Measurements from ENCODE around the gene DNHD1.
"Not testable (repeated sequence)": the region's sequence is repeated elsewhere in the genome, so short reads cannot be mapped to it uniquely, and the experiment has no call there.

DNHD1 gene

GRCh38 chr11:6489306-6489705 lies 7.8 kb upstream of the DNHD1 start:
- H3K36me3 ChIP-seq (ENCODE audit: insufficient read depth, insufficient read length, low read length): peaks cover 63% of the 10 kb centered on the region
- no peaks in the 10 kb centered on the region for H3K9me3 ChIP-seq (ENCODE audit: insufficient read depth, low read length)
- H3K4me1 ChIP-seq (ENCODE audit: insufficient read depth, insufficient read length): no peaks in the 10 kb centered on the region
- no peak for DNase-seq (ENCODE audit: low read depth, low spot score)
- H3K27me3 ChIP-seq (ENCODE audit: insufficient read depth, insufficient read length): no peaks in the 10 kb centered on the region
- H3K9ac ChIP-seq (ENCODE audit: insufficient read length, low read depth): no peak overlapping the region
- H3K4me3 ChIP-seq (ENCODE audit: insufficient read length, low read depth): no peak overlapping the region
- TF ChIP-seq ZNF274 (IDR thresholded peaks at IDR 0.05; ENCODE audit: low read depth, low read length): no peak
- no peak for TF ChIP-seq SUZ12 (IDR thresholded peaks at IDR 0.05; ENCODE audit: extremely low read depth, insufficient read depth, insufficient read length)
- no peak for TF ChIP-seq YY1 (IDR thresholded peaks at IDR 0.05; ENCODE audit: insufficient read depth, insufficient read length)

DNA sequence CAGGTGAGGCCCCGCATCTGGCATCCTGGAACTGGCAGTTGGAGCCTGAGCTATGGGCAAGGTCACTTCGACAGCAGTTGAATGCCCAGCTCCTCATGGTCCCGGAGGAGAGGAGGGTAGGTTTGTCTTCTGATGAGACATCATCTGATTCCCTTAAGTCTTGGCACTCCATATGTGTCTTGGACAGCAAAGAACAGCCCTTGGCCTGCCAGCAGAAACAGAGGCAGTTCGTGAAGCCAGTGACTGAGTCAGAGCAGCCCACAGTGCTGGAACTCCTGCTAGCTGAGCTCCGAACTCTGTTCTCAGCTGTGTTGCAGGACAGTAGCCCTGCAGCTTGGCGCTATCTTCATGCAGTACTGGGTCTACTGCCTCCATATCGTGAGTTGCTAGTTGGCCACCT lies 1.0 kb downstream of the DNHD1 start:
- Histone ChIP-seq H3K36me3 (ENCODE audit: insufficient read depth, insufficient read length, low read length) (peaks cover 59% of the 10 kb centered on the region), H3K9me3 (ENCODE audit: insufficient read depth, low read length) (no peaks in the 10 kb centered on the region), H3K27me3 (ENCODE audit: insufficient read depth, insufficient read length) (no peaks in the 10 kb centered on the region), H3K4me3 (ENCODE audit: insufficient read length, low read depth) (no peak overlapping the region), H3K9ac (ENCODE audit: insufficient read length, low read depth) (no peak overlapping the region), H3K4me1 (ENCODE audit: insufficient read depth, insufficient read length) (no peaks in the 10 kb centered on the region)
- TF ChIP-seq SUZ12 (IDR thresholded peaks at IDR 0.05; ENCODE audit: extremely low read depth, insufficient read depth, insufficient read length) (no peak), ZNF274 (IDR thresholded peaks at IDR 0.05; ENCODE audit: low read depth, low read length) (no peak), YY1 (IDR thresholded peaks at IDR 0.05; ENCODE audit: insufficient read depth, insufficient read length) (no peak)
- DNase-seq (ENCODE audit: low read depth, low spot score): no peak

DNA sequence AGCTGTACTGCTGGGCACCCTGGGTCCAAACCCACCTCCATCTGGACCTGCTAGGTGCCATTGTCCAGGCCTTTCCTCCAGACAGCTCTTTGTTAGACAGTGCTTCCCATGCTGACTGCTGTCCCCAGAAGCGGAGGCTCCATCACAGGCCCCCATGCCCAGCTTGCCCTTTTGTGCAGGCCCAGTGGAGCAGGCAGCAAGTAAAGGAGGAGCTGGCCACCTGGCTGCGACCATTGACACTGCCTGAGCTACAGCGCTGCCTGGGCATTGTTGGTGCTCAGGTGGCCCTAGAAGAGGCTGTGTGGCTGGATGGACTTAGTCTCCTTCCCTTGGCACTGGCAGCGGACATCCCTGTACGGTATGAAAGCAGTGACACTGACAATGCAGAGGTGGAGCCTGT lies 1.5 kb downstream of the DNHD1 start:
- TF ChIP-seq ZNF274 (IDR thresholded peaks at IDR 0.05; ENCODE audit: low read depth, low read length) (no peak), YY1 (IDR thresholded peaks at IDR 0.05; ENCODE audit: insufficient read depth, insufficient read length) (no peak), SUZ12 (IDR thresholded peaks at IDR 0.05; ENCODE audit: extremely low read depth, insufficient read depth, insufficient read length) (no peak)
- no peaks in the 10 kb centered on the region for H3K27me3 ChIP-seq (ENCODE audit: insufficient read depth, insufficient read length)
- peaks cover 59% of the 10 kb centered on the region for H3K36me3 ChIP-seq (ENCODE audit: insufficient read depth, insufficient read length, low read length)
- no peaks in the 10 kb centered on the region for H3K9me3 ChIP-seq (ENCODE audit: insufficient read depth, low read length)
- no peaks in the 10 kb centered on the region for H3K4me1 ChIP-seq (ENCODE audit: insufficient read depth, insufficient read length)
- DNase-seq (ENCODE audit: low read depth, low spot score): no peak
- no peak overlapping the region for H3K4me3 ChIP-seq (ENCODE audit: insufficient read length, low read depth)
- H3K9ac ChIP-seq (ENCODE audit: insufficient read length, low read depth): no peak overlapping the region

DNA sequence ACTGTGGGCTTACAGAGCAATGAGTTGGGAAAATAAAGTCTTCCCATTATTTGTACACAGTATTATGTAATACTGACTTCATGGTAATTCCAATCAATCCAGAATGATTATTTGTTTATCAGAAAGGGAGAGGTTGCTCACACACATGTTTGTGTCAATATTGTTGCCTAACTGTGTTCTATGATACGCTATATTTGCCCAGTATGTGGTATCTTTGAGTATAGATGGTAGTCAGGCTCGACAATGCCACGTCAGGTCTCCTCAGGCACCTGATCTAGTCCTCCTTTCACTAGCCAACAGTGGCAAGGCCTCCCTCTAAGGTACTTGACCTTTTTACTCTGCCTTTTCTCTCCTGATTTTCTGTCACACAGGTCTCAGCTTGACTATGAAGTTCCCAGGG lies 5.3 kb downstream of the DNHD1 start:
- Histone ChIP-seq H3K27me3 (ENCODE audit: insufficient read depth, insufficient read length) (no peaks in the 10 kb centered on the region), H3K36me3 (ENCODE audit: insufficient read depth, insufficient read length, low read length) (peaks cover 49% of the 10 kb centered on the region), H3K4me1 (ENCODE audit: insufficient read depth, insufficient read length) (no peaks in the 10 kb centered on the region), H3K9ac (ENCODE audit: insufficient read length, low read depth) (no peak overlapping the region), H3K9me3 (ENCODE audit: insufficient read depth, low read length) (no peaks in the 10 kb centered on the region), H3K4me3 (ENCODE audit: insufficient read length, low read depth) (no peak overlapping the region)
- TF ChIP-seq ZNF274 (IDR thresholded peaks at IDR 0.05; ENCODE audit: low read depth, low read length) (no peak), SUZ12 (IDR thresholded peaks at IDR 0.05; ENCODE audit: extremely low read depth, insufficient read depth, insufficient read length) (no peak), YY1 (IDR thresholded peaks at IDR 0.05; ENCODE audit: insufficient read depth, insufficient read length) (no peak)
- no peak for DNase-seq (ENCODE audit: low read depth, low spot score)

DNA sequence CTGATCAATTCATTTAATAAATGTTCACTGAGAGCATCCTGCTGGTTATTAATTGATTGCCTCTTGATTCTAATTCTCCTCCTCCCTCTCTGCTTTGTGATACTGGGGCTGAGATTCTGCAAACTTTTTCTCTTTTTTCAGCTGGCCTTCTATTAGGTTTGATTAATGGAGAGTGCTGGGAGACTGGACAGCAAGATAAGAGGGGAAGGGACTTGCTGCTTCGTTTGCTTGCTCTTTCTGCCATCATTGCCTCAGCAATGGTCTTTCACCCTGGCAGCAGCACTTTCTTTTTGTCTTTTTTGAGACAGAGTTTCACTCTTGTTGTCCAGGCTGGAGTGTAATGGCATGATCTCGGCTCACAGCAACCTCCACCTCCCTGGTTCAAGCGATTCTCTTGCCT lies 7.1 kb downstream of the DNHD1 start:
- H3K36me3 ChIP-seq (ENCODE audit: insufficient read depth, insufficient read length, low read length): peaks cover 40% of the 10 kb centered on the region
- no peaks in the 10 kb centered on the region for H3K9me3 ChIP-seq (ENCODE audit: insufficient read depth, low read length)
- H3K9ac ChIP-seq (ENCODE audit: insufficient read length, low read depth): no peak overlapping the region
- no peaks in the 10 kb centered on the region for H3K27me3 ChIP-seq (ENCODE audit: insufficient read depth, insufficient read length)
- no peaks in the 10 kb centered on the region for H3K4me1 ChIP-seq (ENCODE audit: insufficient read depth, insufficient read length)
- TF ChIP-seq SUZ12 (IDR thresholded peaks at IDR 0.05; ENCODE audit: extremely low read depth, insufficient read depth, insufficient read length) (no peak), ZNF274 (IDR thresholded peaks at IDR 0.05; ENCODE audit: low read depth, low read length) (no peak), YY1 (IDR thresholded peaks at IDR 0.05; ENCODE audit: insufficient read depth, insufficient read length) (no peak)
- no peak overlapping the region for H3K4me3 ChIP-seq (ENCODE audit: insufficient read length, low read depth)
- DNase-seq (ENCODE audit: low read depth, low spot score): no peak

- Histone ChIP-seq H3K36me3 (ENCODE audit: insufficient read depth, insufficient read length, low read length) (peaks cover 40% of the 10 kb centered on the region), H3K4me1 (ENCODE audit: insufficient read depth, insufficient read length) (no peaks in the 10 kb centered on the region), H3K4me3 (ENCODE audit: insufficient read length, low read depth) (no peak overlapping the region), H3K27me3 (ENCODE audit: insufficient read depth, insufficient read length) (no peaks in the 10 kb centered on the region), H3K9me3 (ENCODE audit: insufficient read depth, low read length) (no peaks in the 10 kb centered on the region), H3K9ac (ENCODE audit: insufficient read length, low read depth) (no peak overlapping the region)
- no peak for TF ChIP-seq ZNF274 (IDR thresholded peaks at IDR 0.05; ENCODE audit: low read depth, low read length)
- DNase-seq (ENCODE audit: low read depth, low spot score): peak; percentile 15
Measured at GRCh38 chr11:6505577-6506240, 8.6 kb downstream of the DNHD1 start.

GRCh38 chr11:6516865-6517264 lies 19.8 kb downstream of the DNHD1 start:
- H3K9me3 ChIP-seq (ENCODE audit: insufficient read depth, low read length): peaks cover 4% of the 10 kb centered on the region; the same call in 1 of the 2 replicates
- no peaks in the 10 kb centered on the region for H3K27me3 ChIP-seq (ENCODE audit: insufficient read depth, insufficient read length)
- H3K4me3 ChIP-seq (ENCODE audit: insufficient read length, low read depth): no peak overlapping the region
- no peak for DNase-seq (ENCODE audit: low read depth, low spot score)
- no peak overlapping the region for H3K9ac ChIP-seq (ENCODE audit: insufficient read length, low read depth)
- H3K36me3 ChIP-seq (ENCODE audit: insufficient read depth, insufficient read length, low read length): peaks cover 27% of the 10 kb centered on the region
- no peak for TF ChIP-seq ZNF274 (IDR thresholded peaks at IDR 0.05; ENCODE audit: low read depth, low read length)
- H3K4me1 ChIP-seq (ENCODE audit: insufficient read depth, insufficient read length): no peaks in the 10 kb centered on the region

GRCh38 chr11:6520265-6520664 lies 23.2 kb downstream of the DNHD1 start:
- TF ChIP-seq SUZ12 (IDR thresholded peaks at IDR 0.05; ENCODE audit: extremely low read depth, insufficient read depth, insufficient read length) (no peak), YY1 (IDR thresholded peaks at IDR 0.05; ENCODE audit: insufficient read depth, insufficient read length) (no peak), ZNF274 (IDR thresholded peaks at IDR 0.05; ENCODE audit: low read depth, low read length) (no peak)
- Histone ChIP-seq H3K36me3 (ENCODE audit: insufficient read depth, insufficient read length, low read length) (peaks cover 17% of the 10 kb centered on the region), H3K27me3 (ENCODE audit: insufficient read depth, insufficient read length) (no peaks in the 10 kb centered on the region), H3K9me3 (ENCODE audit: insufficient read depth, low read length) (no peaks in the 10 kb centered on the region), H3K4me1 (ENCODE audit: insufficient read depth, insufficient read length) (no peaks in the 10 kb centered on the region), H3K9ac (ENCODE audit: insufficient read length, low read depth) (no peak overlapping the region), H3K4me3 (ENCODE audit: insufficient read length, low read depth) (no peak overlapping the region)
- DNase-seq (ENCODE audit: low read depth, low spot score): no peak

GRCh38 chr11:6521946-6522345 lies 24.9 kb downstream of the DNHD1 start:
- not testable (repeated sequence) for DNase-seq (ENCODE audit: low read depth, low spot score); H3K4me1 ChIP-seq (ENCODE audit: insufficient read depth, insufficient read length); H3K27me3 ChIP-seq (ENCODE audit: insufficient read depth, insufficient read length); H3K9me3 ChIP-seq (ENCODE audit: insufficient read depth, low read length); H3K4me3 ChIP-seq (ENCODE audit: insufficient read length, low read depth); H3K9ac ChIP-seq (ENCODE audit: insufficient read length, low read depth)
- H3K36me3 ChIP-seq (ENCODE audit: insufficient read depth, insufficient read length, low read length): peaks cover 16% of the 10 kb centered on the region

All from NT2/D1 (cell line).